NCI-H1694 treated with DMSO at 0.1 percent for 48 hours (cell line): ENCODE data around the gene DYNAP.

Experiments
- DNase-seq: peaks from one replicate; lab custom pipeline; 2025; lab: John Stamatoyannopoulos, UW

Gene DYNAP

DNA sequence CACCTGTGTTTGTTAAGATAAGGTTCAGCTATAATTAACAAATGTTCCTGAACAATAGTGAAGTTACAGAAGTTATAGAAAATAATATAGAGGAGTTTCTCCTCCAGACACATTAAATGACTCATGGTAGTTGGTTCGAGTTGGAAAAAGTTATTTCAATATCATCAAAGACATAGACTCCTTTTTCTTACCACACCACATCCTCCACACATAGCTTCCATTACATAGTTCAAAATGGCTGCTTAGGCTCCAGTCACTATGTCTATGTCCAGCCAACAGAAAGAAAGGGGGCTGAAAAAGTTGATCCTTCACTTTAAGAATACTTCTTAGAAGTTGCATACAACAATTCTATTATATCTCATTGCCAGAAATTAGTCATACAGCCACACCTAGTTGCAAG, 50.7 kb downstream of the DYNAP start:
- DNase-seq, result no peak

GRCh38 chr18:54647176-54647575, 56.1 kb downstream of the DYNAP start:
- DNase-seq, result no peak
